SK-N-SH treated with all-trans-retinoic acid at 6 μM for 48 hours (cell line): Measurements from ENCODE around the gene PAPPA2.

Experiments
- ARNTL ChIP-seq: fragments of 450-650 bp; formaldehyde crosslinking; IDR thresholded peaks from 2 replicates; pipeline ENCODE4 v1.5.0; 2020; ENCODE audit warnings: low read depth, mild to moderate bottlenecking, moderate library complexity, borderline replicate concordance
- CSRNP3 ChIP-seq: fragments of 250-450 bp; sonication (Bioruptor Pico); IDR thresholded peaks from 2 replicates; pipeline ENCODE4 v1.5.1; 2021; ENCODE audit warnings: mild to moderate bottlenecking, moderate library complexity
- OSR1 ChIP-seq: fragments of 250-450 bp; sonication (Bioruptor Pico); IDR thresholded peaks from 2 replicates; pipeline ENCODE4 v1.8.0; 2022; ENCODE audit warnings: moderate library complexity, mild to moderate bottlenecking, inconsistent platforms
- POU6F1 ChIP-seq: fragments of 250-450 bp; sonication (Bioruptor Pico); IDR thresholded peaks from 2 replicates; pipeline ENCODE4 v1.8.0; 2021; ENCODE audit warnings: low read depth, mild to moderate bottlenecking, moderate library complexity, borderline replicate concordance
- PPARA ChIP-seq: fragments of 250-450 bp; sonication (Bioruptor Pico); IDR thresholded peaks from 2 replicates; pipeline ENCODE4 v1.5.0; 2020; ENCODE audit warnings: mild to moderate bottlenecking, borderline replicate concordance
- TCF4 ChIP-seq: fragments of 250-450 bp; sonication (Bioruptor Pico); IDR thresholded peaks from 2 replicates; pipeline ENCODE4 v1.8.0; 2021; ENCODE audit warnings: mild to moderate bottlenecking, moderate library complexity, borderline replicate concordance
- TSHZ2 ChIP-seq: fragments of 250-450 bp; sonication (Bioruptor Pico); IDR thresholded peaks from 2 replicates; pipeline ENCODE4 v1.5.0; 2020; ENCODE audit warnings: mild to moderate bottlenecking, moderate library complexity
- ZFP30 ChIP-seq: fragments of 450-650 bp; formaldehyde crosslinking; IDR thresholded peaks from 2 replicates; pipeline ENCODE4 v1.5.0; 2022; ENCODE audit warnings: mild to moderate bottlenecking, moderate library complexity

- TF ChIP-seq TCF4 (CRISPR knock-in tag) = no peak
- TF ChIP-seq TSHZ2 (CRISPR knock-in tag) = no peak
- TF ChIP-seq ARNTL (CRISPR knock-in tag) = no peak
- TF ChIP-seq OSR1 (CRISPR knock-in tag) = no peak
- TF ChIP-seq PPARA = no peak
- no peak for TF ChIP-seq ZFP30 (CRISPR knock-in tag)
- no peak for TF ChIP-seq POU6F1
- no peak for TF ChIP-seq CSRNP3 (CRISPR knock-in tag)
These were observed 96.9 kb downstream of the PAPPA2 start for GRCh38 chr1:176559878-176560277.
